ENCODE data around the gene CHRNA7.
"Not testable (repeated sequence)": the region's sequence is repeated elsewhere in the genome, so short reads cannot be mapped to it uniquely, and the experiment has no call there.

CHRNA7 gene

GRCh38 chr15:32180579-32180978 is 150.3 kb downstream of the CHRNA7 start:
- H3K56ac ChIP-seq (ENCODE audit: low read length); H3K27me3 ChIP-seq (ENCODE audit: insufficient read depth, low read length, poor library complexity); H3K9ac ChIP-seq (ENCODE audit: low read length); H3K79me2 ChIP-seq (ENCODE audit: control insufficient read depth, insufficient read depth, low read length); H3K18ac ChIP-seq (ENCODE audit: low read length); H3K27ac ChIP-seq (ENCODE audit: low read depth, low read length); H2BK120ac ChIP-seq (ENCODE audit: low read depth, low read length); H2AK5ac ChIP-seq (ENCODE audit: low read length); H4K8ac ChIP-seq (ENCODE audit: low read depth, low read length); H3K79me1 ChIP-seq (ENCODE audit: low read length); H3K4me1 ChIP-seq (ENCODE audit: control insufficient read depth, low read depth, low read length); H4K5ac ChIP-seq (ENCODE audit: low read length); H3K4me3 ChIP-seq (ENCODE audit: low read length); H3K4ac ChIP-seq (ENCODE audit: low read depth, low read length); H3K4me2 ChIP-seq (ENCODE audit: low read length); DNase-seq; H2BK15ac ChIP-seq (replicated peaks; ENCODE audit: low read depth); H3K36me3 ChIP-seq (ENCODE audit: control insufficient read depth, insufficient read depth, low read length); H3K23ac ChIP-seq (ENCODE audit: low read length); H2BK5ac ChIP-seq (ENCODE audit: low read length): not testable (repeated sequence)
- no CpG with 5 or more reads among the region's 5 CpGs for WGBS (ENCODE audit: extremely low coverage, insufficient coverage, low lambda C conversion rate)

- not testable (repeated sequence) for H3K79me1 ChIP-seq (ENCODE audit: low read length); H2BK120ac ChIP-seq (ENCODE audit: low read depth, low read length); H2BK5ac ChIP-seq (ENCODE audit: low read length); H3K27me3 ChIP-seq (ENCODE audit: insufficient read depth, low read length, poor library complexity); H3K56ac ChIP-seq (ENCODE audit: low read length); H3K9ac ChIP-seq (ENCODE audit: low read length); H3K79me2 ChIP-seq (ENCODE audit: control insufficient read depth, insufficient read depth, low read length); H3K23ac ChIP-seq (ENCODE audit: low read length); H3K4me2 ChIP-seq (ENCODE audit: low read length); H2BK15ac ChIP-seq (replicated peaks; ENCODE audit: low read depth); H3K27ac ChIP-seq (ENCODE audit: low read depth, low read length); H3K18ac ChIP-seq (ENCODE audit: low read length); H3K4me3 ChIP-seq (ENCODE audit: low read length); H4K5ac ChIP-seq (ENCODE audit: low read length); H3K36me3 ChIP-seq (ENCODE audit: control insufficient read depth, insufficient read depth, low read length); H3K4ac ChIP-seq (ENCODE audit: low read depth, low read length); H3K4me1 ChIP-seq (ENCODE audit: control insufficient read depth, low read depth, low read length); H4K8ac ChIP-seq (ENCODE audit: low read depth, low read length); H2AK5ac ChIP-seq (ENCODE audit: low read length); DNase-seq
- no CpG with 5 or more reads among the region's 4 CpGs for WGBS (ENCODE audit: extremely low coverage, insufficient coverage, low lambda C conversion rate)
Observed at GRCh38 chr15:32193780-32194179, 163.5 kb downstream of the CHRNA7 start.

- H3K18ac ChIP-seq (ENCODE audit: low read length); H2BK5ac ChIP-seq (ENCODE audit: low read length); H3K79me2 ChIP-seq (ENCODE audit: control insufficient read depth, insufficient read depth, low read length); H3K79me1 ChIP-seq (ENCODE audit: low read length); H3K4me3 ChIP-seq (ENCODE audit: low read length); H3K56ac ChIP-seq (ENCODE audit: low read length); H2BK120ac ChIP-seq (ENCODE audit: low read depth, low read length); H3K27me3 ChIP-seq (ENCODE audit: insufficient read depth, low read length, poor library complexity); H3K23ac ChIP-seq (ENCODE audit: low read length); H3K4ac ChIP-seq (ENCODE audit: low read depth, low read length); H2AK5ac ChIP-seq (ENCODE audit: low read length); H3K36me3 ChIP-seq (ENCODE audit: control insufficient read depth, insufficient read depth, low read length); H2BK15ac ChIP-seq (replicated peaks; ENCODE audit: low read depth); H4K8ac ChIP-seq (ENCODE audit: low read depth, low read length); DNase-seq; H3K9ac ChIP-seq (ENCODE audit: low read length); H4K5ac ChIP-seq (ENCODE audit: low read length); H3K27ac ChIP-seq (ENCODE audit: low read depth, low read length); H3K4me1 ChIP-seq (ENCODE audit: control insufficient read depth, low read depth, low read length); H3K4me2 ChIP-seq (ENCODE audit: low read length): not testable (repeated sequence)
- no CpG with 5 or more reads among the region's 7 CpGs for WGBS (ENCODE audit: extremely low coverage, insufficient coverage, low lambda C conversion rate)
Observed at GRCh38 chr15:32196206-32196605, 165.9 kb downstream of the CHRNA7 start.

- not testable (repeated sequence) for H2BK15ac ChIP-seq (replicated peaks; ENCODE audit: low read depth); H3K4ac ChIP-seq (ENCODE audit: low read depth, low read length); H2BK120ac ChIP-seq (ENCODE audit: low read depth, low read length); H2AK5ac ChIP-seq (ENCODE audit: low read length); H3K79me2 ChIP-seq (ENCODE audit: control insufficient read depth, insufficient read depth, low read length); H3K18ac ChIP-seq (ENCODE audit: low read length); H2BK5ac ChIP-seq (ENCODE audit: low read length); H3K4me3 ChIP-seq (ENCODE audit: low read length); H3K23ac ChIP-seq (ENCODE audit: low read length); H3K4me1 ChIP-seq (ENCODE audit: control insufficient read depth, low read depth, low read length); H3K4me2 ChIP-seq (ENCODE audit: low read length); H4K8ac ChIP-seq (ENCODE audit: low read depth, low read length); H3K27ac ChIP-seq (ENCODE audit: low read depth, low read length); H3K9ac ChIP-seq (ENCODE audit: low read length); H3K27me3 ChIP-seq (ENCODE audit: insufficient read depth, low read length, poor library complexity); H3K56ac ChIP-seq (ENCODE audit: low read length); DNase-seq; H4K5ac ChIP-seq (ENCODE audit: low read length); H3K36me3 ChIP-seq (ENCODE audit: control insufficient read depth, insufficient read depth, low read length); H3K79me1 ChIP-seq (ENCODE audit: low read length)
- no CpG with 5 or more reads among the region's 5 CpGs for WGBS (ENCODE audit: extremely low coverage, insufficient coverage, low lambda C conversion rate)
Observed at GRCh38 chr15:32198938-32199337, 168.6 kb downstream of the CHRNA7 start.

- DNase-seq; H3K18ac ChIP-seq (ENCODE audit: low read length); H3K23ac ChIP-seq (ENCODE audit: low read length); H4K5ac ChIP-seq (ENCODE audit: low read length); H3K4me3 ChIP-seq (ENCODE audit: low read length); H2BK15ac ChIP-seq (replicated peaks; ENCODE audit: low read depth); H3K56ac ChIP-seq (ENCODE audit: low read length); H3K79me2 ChIP-seq (ENCODE audit: control insufficient read depth, insufficient read depth, low read length); H3K27ac ChIP-seq (ENCODE audit: low read depth, low read length); H2BK120ac ChIP-seq (ENCODE audit: low read depth, low read length); H3K4ac ChIP-seq (ENCODE audit: low read depth, low read length); H2AK5ac ChIP-seq (ENCODE audit: low read length); H3K79me1 ChIP-seq (ENCODE audit: low read length); H3K9ac ChIP-seq (ENCODE audit: low read length); H3K4me1 ChIP-seq (ENCODE audit: control insufficient read depth, low read depth, low read length); H2BK5ac ChIP-seq (ENCODE audit: low read length); H3K4me2 ChIP-seq (ENCODE audit: low read length); H3K36me3 ChIP-seq (ENCODE audit: control insufficient read depth, insufficient read depth, low read length); H4K8ac ChIP-seq (ENCODE audit: low read depth, low read length); H3K27me3 ChIP-seq (ENCODE audit: insufficient read depth, low read length, poor library complexity): not testable (repeated sequence)
- WGBS (ENCODE audit: extremely low coverage, insufficient coverage, low lambda C conversion rate) = no CpG with 5 or more reads among the region's 5 CpGs
Observed at GRCh38 chr15:32209081-32209480, 178.8 kb downstream of the CHRNA7 start.

GRCh38 chr15:32218666-32219065 is 188.4 kb downstream of the CHRNA7 start:
- Histone ChIP-seq H3K27me3 (ENCODE audit: insufficient read depth, low read length, poor library complexity) (no peaks in the 10 kb centered on the region), H3K23ac (ENCODE audit: low read length) (no peak overlapping the region), H3K9ac (ENCODE audit: low read length) (no peak overlapping the region), H3K36me3 (ENCODE audit: control insufficient read depth, insufficient read depth, low read length) (no peaks in the 10 kb centered on the region), H3K79me1 (ENCODE audit: low read length) (no peaks in the 10 kb centered on the region), H2BK5ac (ENCODE audit: low read length) (no peak overlapping the region), H2BK120ac (ENCODE audit: low read depth, low read length) (no peak overlapping the region), H3K79me2 (ENCODE audit: control insufficient read depth, insufficient read depth, low read length) (no peaks in the 10 kb centered on the region), H3K56ac (ENCODE audit: low read length) (no peak overlapping the region), H3K18ac (ENCODE audit: low read length) (no peak overlapping the region), H4K5ac (ENCODE audit: low read length) (no peak overlapping the region), H3K4me2 (ENCODE audit: low read length) (no peak overlapping the region), H3K4me3 (ENCODE audit: low read length) (no peak overlapping the region), H2AK5ac (ENCODE audit: low read length) (no peak overlapping the region), H3K27ac (ENCODE audit: low read depth, low read length) (no peak overlapping the region), H2BK15ac (replicated peaks; ENCODE audit: low read depth) (no peak overlapping the region), H3K4me1 (ENCODE audit: control insufficient read depth, low read depth, low read length) (no peaks in the 10 kb centered on the region), H4K8ac (ENCODE audit: low read depth, low read length) (no peak overlapping the region), H3K4ac (ENCODE audit: low read depth, low read length) (no peak overlapping the region)
- WGBS (ENCODE audit: extremely low coverage, insufficient coverage, low lambda C conversion rate) = no CpG with 5 or more reads among the region's 3 CpGs
- no peak for DNase-seq
